ENCODE data around the gene GABRG3. TPM values are rescaled to one million over a fixed set of nuclear protein-coding genes. Genes with fewer than 3 reads are reported as not detected.
A peak's percentile ranks its signal among the peaks of the same experiment; 100 is the strongest.

The GABRG3 gene
- total and polyA plus RNA-seq, 9 of the 15 experiments (the other 6 are each of a cell fraction or from before 2014, with no cell fraction given), result 4.0 to 15.1 (median 11.2) TPM

- TF ChIP-seq TRIM28 (IDR thresholded peaks at IDR 0.05) (no peak; the same call in 1 of the 2 replicates), AFF4 (CRISPR knock-in tag; IDR thresholded peaks at IDR 0.05) (no peak), RAD21 (CRISPR knock-in tag; conservative IDR thresholded peaks at IDR 0.05 in 1 of 2, IDR thresholded peaks at IDR 0.05 in 1 of 2) (0 out of 4 replicates have a peak, but pooled peaks of 1 of the 2 experiments have one; percentile 2), RAD51 (IDR thresholded peaks at IDR 0.05; ENCODE audit: borderline replicate concordance, low read depth) (peak; percentile 57; the same call in 1 of the 2 replicates), CXXC5 (CRISPR knock-in tag; IDR thresholded peaks at IDR 0.05) (peak; percentile 87), MTA3 (IDR thresholded peaks at IDR 0.05; ENCODE audit: borderline replicate concordance) (peak; percentile 49; the same call in 1 of the 2 replicates), HNRNPL (IDR thresholded peaks at IDR 0.05; ENCODE audit: low read depth, low read length) (no peak), MCM2 (IDR thresholded peaks at IDR 0.05; ENCODE audit: low read depth) (no peak), ZNF436 (CRISPR knock-in tag; IDR thresholded peaks at IDR 0.05) (no peak), MNT (conservative IDR thresholded peaks at IDR 0.05) (peak; percentile 89 to 93), TAF9B (IDR thresholded peaks at IDR 0.05; ENCODE audit: partially characterized antibody) (peak; percentile 69), ZNF778 (CRISPR knock-in tag; IDR thresholded peaks at IDR 0.05) (no peak), STAT5A (IDR thresholded peaks at IDR 0.05; ENCODE audit: borderline replicate concordance, low read length) (peak; percentile 78), TRIM24 (IDR thresholded peaks at IDR 0.05) (peak; percentile 95 to 97), E2F3 (CRISPR knock-in tag; IDR thresholded peaks at IDR 0.05) (no peak), L3MBTL2 (IDR thresholded peaks at IDR 0.05) (peak; percentile 92), ZFPM2 (CRISPR knock-in tag; IDR thresholded peaks at IDR 0.05) (no peak), DACH1 (IDR thresholded peaks at IDR 0.05; ENCODE audit: partially characterized antibody) (peak; percentile 84), SNRNP70 (optimal IDR thresholded peaks at IDR 0.05; ENCODE audit: low read depth, low read length) (no peak), CBX3 (IDR thresholded peaks at IDR 0.05; ENCODE audit: borderline replicate concordance in 1 of 2, low read length in 2 of 2) (no peak; a peak in 1 of 3 replicates), NFIC (IDR thresholded peaks at IDR 0.05) (peak; percentile 92), FOSL1 (tag; conservative IDR thresholded peaks at IDR 0.05) (peak; percentile 63)
Measured at GRCh38 chr15:27127815-27128570, 157.0 kb downstream of the GABRG3 start (continued).

All from K562 (cell line).